Activated T-helper 2 cell treated with anti-CD3 and anti-CD28 coated beads, Interferon-gamma antibody, Interleukin-2, Interleukin-4, amounts not matched to agents 10 μg/mL and 5 μg/mL and 100 μg/mL, durations not matched to agents 14 hours and 24 hours and 36 hours (primary cell): ENCODE measurements around the gene DTNA. TPM values are rescaled to one million over a fixed set of nuclear protein-coding genes. Genes with fewer than 3 reads are reported as not detected.
"Not testable (repeated sequence)": the region's sequence is repeated elsewhere in the genome, so short reads cannot be mapped to it uniquely, and the experiment has no call there.

Experiments used
- DNase-seq: peaks from one replicate; pipeline ENCODE4 v3.0.0; 2021; ENCODE audit warnings: low spot score
- H3K27ac Mint-ChIP-seq: one replicate; pipeline ENCODE4 v1.8.0; 2021; ENCODE audit warnings: mixed read lengths
- H3K27me3 Mint-ChIP-seq: one replicate; pipeline ENCODE4 v1.8.0; 2021; ENCODE audit warnings: low read depth, mixed read lengths
- H3K36me3 Mint-ChIP-seq: one replicate; pipeline ENCODE4 v1.8.0; 2021; ENCODE audit warnings: low read depth, mixed read lengths
- H3K4me1 Mint-ChIP-seq: one replicate; pipeline ENCODE4 v1.8.0; 2021; ENCODE audit warnings: low read depth, mixed read lengths
- H3K4me3 Mint-ChIP-seq: one replicate; pipeline ENCODE4 v1.8.0; 2021; ENCODE audit warnings: low read depth, mild to moderate bottlenecking, moderate library complexity, mixed read lengths
- H3K9me3 Mint-ChIP-seq: one replicate; pipeline ENCODE4 v1.8.0; 2021; ENCODE audit warnings: mixed read lengths
- intact Hi-C: fragments of 100-400 bp; cut with micrococcal nuclease; formaldehyde crosslinking; loops from one replicate; pipeline ENCODE4 v1.15.1; 2023
- total RNA-seq: library from RNA; stranded (reverse); gene quantifications from 2 replicates; pipeline ENCODE4 v1.2.3, GENCODE V29; 2022

The DTNA gene
- total RNA-seq, 1 donor from 2014 or later = 0.73 TPM

DNA sequence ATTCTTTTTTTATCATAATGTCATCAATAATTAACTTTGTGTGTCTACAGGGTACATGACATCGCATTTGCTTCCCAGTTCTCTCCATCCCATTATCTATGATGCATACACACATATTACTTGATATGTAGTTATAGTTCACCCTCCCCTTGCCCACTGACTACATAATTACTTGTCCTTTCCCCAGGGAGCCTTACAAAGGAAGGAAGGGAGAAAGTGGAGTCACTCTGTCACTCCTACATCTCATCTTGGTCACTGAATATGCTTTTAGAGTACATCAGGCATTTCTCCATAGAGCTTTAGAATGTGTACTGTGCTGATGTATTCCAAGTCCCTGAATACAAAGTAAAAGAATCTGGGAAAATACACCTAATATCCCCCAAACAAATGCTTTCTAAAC lies 6.0 kb upstream of the DTNA start:
- H3K27ac Mint-ChIP-seq = no peak overlapping the region
- no peaks in the 10 kb centered on the region for H3K9me3 Mint-ChIP-seq
- intact Hi-C loops = no loop called here
- peaks cover 2% of the 10 kb centered on the region for H3K27me3 Mint-ChIP-seq
- no peaks in the 10 kb centered on the region for H3K4me1 Mint-ChIP-seq
- no peak overlapping the region for H3K4me3 Mint-ChIP-seq
- H3K36me3 Mint-ChIP-seq = no peaks in the 10 kb centered on the region
- DNase-seq = no peak

DNA sequence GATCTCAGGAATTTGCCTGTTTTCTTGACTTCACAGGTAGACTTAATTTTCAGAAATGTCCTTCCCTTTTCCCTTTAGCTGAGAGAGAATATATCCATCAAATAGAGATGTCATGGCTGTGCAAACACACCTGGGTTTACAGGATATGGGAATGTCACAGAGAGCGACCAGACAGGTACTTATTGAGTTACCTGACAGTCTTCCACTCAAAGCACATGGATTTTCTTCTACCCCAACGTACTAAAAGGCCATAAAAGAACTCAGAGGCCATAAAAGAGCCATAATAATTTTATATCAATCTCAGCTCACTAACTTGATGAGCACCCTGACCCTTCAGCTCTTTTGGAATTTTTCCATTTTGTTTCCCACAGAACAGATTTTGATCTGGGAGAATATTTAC lies 5.3 kb upstream of the DTNA start:
- Mint-ChIP-seq H3K4me1 (no peaks in the 10 kb centered on the region), H3K4me3 (no peak overlapping the region), H3K36me3 (no peaks in the 10 kb centered on the region), H3K27me3 (peaks cover 2% of the 10 kb centered on the region), H3K27ac (no peak overlapping the region), H3K9me3 (no peaks in the 10 kb centered on the region)
- intact Hi-C loops = no loop called here
- no peak for DNase-seq

DNA sequence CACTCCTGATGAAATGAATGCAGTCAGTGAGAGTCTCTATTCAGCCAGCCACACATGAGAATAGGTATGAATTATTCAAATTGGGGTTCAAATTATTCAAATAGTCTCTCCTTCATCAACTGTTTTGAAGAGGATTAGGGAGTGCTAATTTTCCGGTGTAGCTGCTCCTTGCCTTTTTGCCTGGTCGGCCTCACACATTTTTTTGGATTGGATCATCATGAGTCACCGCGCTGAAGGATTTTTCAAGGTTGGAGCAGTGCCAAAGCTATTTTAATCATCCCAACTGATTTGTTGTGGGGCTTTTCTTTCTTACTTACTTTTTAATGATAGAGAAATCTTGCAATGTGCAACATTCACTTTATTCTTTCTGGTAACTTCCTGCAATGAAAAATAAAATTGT lies 2.4 kb upstream of the DTNA start:
- intact Hi-C loops = no loop called here
- DNase-seq = no peak
- H3K36me3 Mint-ChIP-seq = no peaks in the 10 kb centered on the region
- no peak overlapping the region for H3K4me3 Mint-ChIP-seq
- H3K27me3 Mint-ChIP-seq = peaks cover 2% of the 10 kb centered on the region
- no peaks in the 10 kb centered on the region for H3K4me1 Mint-ChIP-seq
- no peak overlapping the region for H3K27ac Mint-ChIP-seq
- no peaks in the 10 kb centered on the region for H3K9me3 Mint-ChIP-seq

DNA sequence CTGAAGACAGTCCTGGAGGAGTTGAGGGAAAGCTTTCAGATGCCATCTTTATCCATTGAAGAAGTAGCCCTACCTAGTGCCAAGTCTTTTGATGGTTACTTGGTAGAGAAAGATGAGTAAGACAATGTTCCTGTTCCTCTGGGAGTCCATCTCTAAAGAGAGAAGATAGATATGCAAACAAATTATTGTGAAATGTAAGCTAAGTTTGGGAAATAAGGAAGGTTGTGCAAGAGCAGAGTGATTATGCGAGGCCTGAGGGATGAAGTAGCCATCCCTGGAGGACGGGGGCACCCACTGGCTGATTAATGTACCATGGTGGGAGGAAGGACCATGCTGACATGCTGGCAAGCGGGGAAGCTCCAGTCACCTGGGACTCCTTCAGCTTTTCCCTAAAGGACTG lies 994 bp upstream of the DTNA start:
- intact Hi-C loops = no loop called here
- no peak for DNase-seq
- Mint-ChIP-seq H3K27me3 (peaks cover 2% of the 10 kb centered on the region), H3K27ac (no peak overlapping the region), H3K9me3 (no peaks in the 10 kb centered on the region), H3K4me3 (no peak overlapping the region), H3K4me1 (no peaks in the 10 kb centered on the region), H3K36me3 (no peaks in the 10 kb centered on the region)

DNA sequence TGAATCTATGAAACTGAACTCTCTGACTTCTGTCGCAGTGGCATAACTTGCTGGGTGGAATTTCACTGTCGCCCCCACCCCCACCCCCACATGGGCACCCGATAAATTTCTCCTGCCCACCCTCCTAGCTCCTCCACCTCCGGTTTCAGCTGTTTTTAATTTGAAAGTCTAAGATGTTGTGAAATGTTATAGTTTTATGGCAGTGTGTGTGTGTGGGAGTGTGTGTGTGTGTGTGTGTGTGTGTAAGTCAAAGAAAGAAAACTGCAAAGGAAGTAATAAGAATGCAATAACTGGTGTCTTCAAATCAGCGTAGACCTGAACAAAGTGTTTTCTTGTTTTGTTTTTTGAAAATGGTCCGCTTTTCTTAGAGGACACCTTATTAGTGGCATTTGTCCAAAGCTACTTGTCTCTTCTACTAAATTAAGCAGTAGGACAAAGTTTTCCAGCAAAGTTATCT lies 388 bp downstream of the DTNA start:
- Mint-ChIP-seq H3K36me3 (no peaks in the 10 kb centered on the region), H3K27me3 (no peaks in the 10 kb centered on the region)

DNA sequence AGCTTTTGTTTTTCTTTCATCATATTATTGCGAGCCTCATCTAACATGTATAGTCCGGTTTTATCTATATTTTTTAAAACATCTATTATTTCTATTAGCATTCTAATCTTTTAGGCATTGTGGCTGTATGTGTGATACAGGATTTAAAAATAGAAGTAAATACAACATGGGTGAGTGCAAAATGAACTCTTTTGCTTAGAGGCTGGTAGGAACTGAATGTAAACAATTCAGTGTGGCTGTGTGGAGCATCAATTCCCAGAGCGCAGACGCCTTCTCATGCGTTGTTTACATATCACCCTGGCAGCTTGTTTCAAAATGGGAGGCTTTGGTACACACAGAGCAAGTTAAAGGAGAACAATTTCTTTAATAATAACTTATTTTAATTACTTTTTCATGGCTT lies 836 bp downstream of the DTNA start:
- Mint-ChIP-seq H3K4me1 (no peaks in the 10 kb centered on the region), H3K4me3 (no peak overlapping the region), H3K36me3 (no peaks in the 10 kb centered on the region), H3K9me3 (no peaks in the 10 kb centered on the region), H3K27me3 (no peaks in the 10 kb centered on the region), H3K27ac (no peak overlapping the region)
- DNase-seq = no peak
- intact Hi-C loops = no loop called here

More for the DNA sequence above, 388 bp downstream of the DTNA start:
- Mint-ChIP-seq H3K9me3 (no peaks in the 10 kb centered on the region), H3K4me1 (no peaks in the 10 kb centered on the region), H3K27ac (no peak overlapping the region), H3K4me3 (no peak overlapping the region)
- intact Hi-C loops = no loop called here
- no peak for DNase-seq

DNA sequence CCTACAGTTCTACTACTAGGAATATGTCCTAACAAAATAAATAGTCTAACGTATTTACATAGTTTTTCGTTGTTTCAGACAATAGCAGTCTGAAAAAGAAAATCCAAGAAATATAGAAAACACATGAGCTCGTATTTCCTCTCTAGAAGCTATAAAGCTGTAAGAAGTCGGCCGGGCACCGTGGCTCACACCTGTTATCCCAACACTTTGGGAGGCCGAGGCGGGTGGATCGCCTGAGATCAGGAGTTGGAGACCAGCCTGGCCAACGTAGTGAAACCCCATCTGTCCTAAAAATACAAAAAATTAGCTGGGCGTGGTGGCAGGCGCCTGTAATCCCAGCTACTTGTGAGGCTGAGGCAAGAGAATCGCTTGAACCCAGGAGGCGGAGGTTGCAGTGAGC lies 6.0 kb downstream of the DTNA start:
- intact Hi-C loops, H3K27me3 Mint-ChIP-seq, H3K4me3 Mint-ChIP-seq, H3K9me3 Mint-ChIP-seq, DNase-seq, H3K36me3 Mint-ChIP-seq, H3K4me1 Mint-ChIP-seq, H3K27ac Mint-ChIP-seq: not testable (repeated sequence)

DNA sequence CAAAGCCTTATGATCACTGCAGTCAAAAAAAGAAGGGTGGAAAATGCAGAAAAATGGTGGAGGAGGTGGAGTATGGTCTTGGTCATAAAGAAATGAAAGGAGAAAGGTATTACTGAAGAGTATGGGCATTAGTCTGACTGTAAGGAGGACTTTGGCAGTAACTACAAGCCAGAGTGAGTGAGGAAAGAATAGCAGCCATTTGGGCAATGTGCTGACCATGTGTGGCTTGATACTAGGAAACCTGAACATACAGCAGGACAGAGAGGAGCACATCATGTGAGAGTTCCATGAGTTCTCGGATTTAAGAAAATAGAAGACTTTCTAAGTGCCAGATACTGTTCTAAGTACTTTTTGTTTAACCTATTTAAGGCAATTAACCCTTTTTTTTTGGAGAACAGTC lies 8.5 kb downstream of the DTNA start:
- no peaks in the 10 kb centered on the region for H3K4me1 Mint-ChIP-seq
- H3K9me3 Mint-ChIP-seq = no peaks in the 10 kb centered on the region
- H3K27me3 Mint-ChIP-seq = no peaks in the 10 kb centered on the region
- H3K27ac Mint-ChIP-seq = no peak overlapping the region
- H3K4me3 Mint-ChIP-seq = no peak overlapping the region
- intact Hi-C loops = no loop called here
- H3K36me3 Mint-ChIP-seq = no peaks in the 10 kb centered on the region
- no peak for DNase-seq

DNA sequence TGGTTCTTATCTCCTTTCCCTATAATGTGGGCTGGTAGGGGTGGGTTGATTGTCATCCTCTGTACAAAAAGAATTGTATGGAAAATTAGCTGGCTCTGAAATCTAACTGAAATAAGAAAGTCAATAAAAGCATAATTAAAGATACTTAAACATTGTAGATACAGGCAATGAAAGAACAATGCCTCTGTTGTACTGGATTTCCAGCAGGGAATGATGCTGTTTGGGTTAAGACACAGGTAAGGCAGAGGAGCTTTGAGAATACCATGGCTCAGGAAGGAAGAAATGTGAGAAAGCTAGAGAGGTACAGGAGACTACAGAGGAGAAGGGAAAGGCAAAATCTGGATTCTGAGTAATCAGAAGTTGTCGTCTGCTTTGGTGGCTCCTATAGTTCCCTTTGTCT lies 10.1 kb downstream of the DTNA start:
- no peak overlapping the region for H3K27ac Mint-ChIP-seq
- H3K9me3 Mint-ChIP-seq = no peaks in the 10 kb centered on the region
- DNase-seq = no peak
- H3K36me3 Mint-ChIP-seq = no peaks in the 10 kb centered on the region
- no peaks in the 10 kb centered on the region for H3K4me1 Mint-ChIP-seq
- intact Hi-C loops = no loop called here
- H3K27me3 Mint-ChIP-seq = no peaks in the 10 kb centered on the region
- no peak overlapping the region for H3K4me3 Mint-ChIP-seq

DNA sequence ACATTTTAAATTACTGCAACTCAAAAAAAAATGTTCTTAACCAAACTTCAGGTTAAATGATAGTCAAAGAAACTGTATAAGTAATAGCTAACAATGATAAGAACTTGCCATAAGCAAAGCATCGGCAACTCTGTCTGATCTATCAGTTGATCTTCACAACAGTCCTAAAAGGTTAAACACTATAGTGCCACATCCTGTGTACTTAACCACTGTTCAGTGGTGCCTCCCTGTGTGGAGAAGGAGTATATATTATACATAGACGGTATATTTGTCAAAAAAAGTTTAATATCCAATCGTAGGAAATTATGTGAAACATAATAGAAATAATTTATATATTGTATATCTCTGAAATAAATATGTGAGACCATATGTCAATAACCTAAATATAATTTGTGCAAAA lies 13.0 kb downstream of the DTNA start:
- no peaks in the 10 kb centered on the region for H3K36me3 Mint-ChIP-seq
- no peaks in the 10 kb centered on the region for H3K4me1 Mint-ChIP-seq
- no peak overlapping the region for H3K4me3 Mint-ChIP-seq
- intact Hi-C loops = no loop called here
- H3K27ac Mint-ChIP-seq = no peak overlapping the region
- H3K27me3 Mint-ChIP-seq = no peaks in the 10 kb centered on the region
- no peak for DNase-seq
- no peaks in the 10 kb centered on the region for H3K9me3 Mint-ChIP-seq

DNA sequence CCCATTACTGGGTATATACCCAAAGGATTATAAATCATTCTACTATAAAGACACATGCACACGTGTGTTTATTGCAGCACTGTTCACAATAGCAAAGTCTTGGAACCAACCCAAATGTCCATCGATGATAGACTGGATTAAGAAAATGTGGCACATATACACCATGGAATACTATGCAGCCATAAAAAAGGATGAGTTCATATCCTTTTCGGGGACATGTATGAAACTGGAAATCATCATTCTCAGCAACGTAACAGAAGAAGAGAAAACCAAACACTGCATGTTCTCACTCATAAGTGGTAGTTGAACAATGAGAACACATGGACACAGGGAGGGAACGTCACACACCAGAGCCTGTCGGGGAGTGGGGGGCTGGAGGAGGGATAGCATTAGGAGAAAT lies 15.6 kb downstream of the DTNA start:
- DNase-seq, H3K9me3 Mint-ChIP-seq, H3K27ac Mint-ChIP-seq, H3K27me3 Mint-ChIP-seq, H3K4me3 Mint-ChIP-seq, intact Hi-C loops, H3K36me3 Mint-ChIP-seq, H3K4me1 Mint-ChIP-seq: not testable (repeated sequence)

DNA sequence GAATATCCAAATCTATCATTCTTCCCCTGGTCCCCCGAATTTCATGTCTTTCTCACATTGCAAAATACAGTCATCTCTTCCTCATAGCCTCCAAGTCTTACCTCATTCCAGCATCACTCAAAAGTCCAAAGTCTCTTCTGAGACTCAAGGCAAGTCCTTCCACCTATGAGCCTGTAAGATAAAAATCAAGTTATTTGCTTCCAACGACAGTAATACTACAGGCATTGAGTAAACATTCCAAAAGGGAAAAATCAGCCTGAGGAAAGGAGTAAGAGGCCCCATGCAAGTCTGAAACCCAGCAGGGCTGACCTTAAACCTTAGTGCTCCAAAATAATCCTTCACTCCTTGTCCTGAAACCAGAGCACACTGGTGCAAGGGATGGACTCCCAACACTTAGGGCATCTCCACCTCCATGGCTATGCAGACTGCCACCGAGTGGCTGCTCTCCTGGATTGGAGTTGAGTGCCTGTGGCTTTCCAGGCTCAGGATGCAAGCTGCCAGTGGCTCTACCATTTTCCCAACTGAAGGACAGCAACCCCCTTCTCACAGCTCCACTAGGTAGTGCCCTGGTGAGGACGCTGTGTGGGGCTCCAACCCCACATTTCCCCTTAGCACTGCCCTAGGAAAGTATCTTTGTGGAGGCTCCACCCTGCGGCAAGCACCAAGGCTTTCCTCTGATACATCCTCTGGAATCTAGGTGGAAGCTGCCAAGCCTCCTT lies 16.3 kb downstream of the DTNA start:
- Mint-ChIP-seq H3K36me3 (no peaks in the 10 kb centered on the region), H3K27ac (no peak overlapping the region), H3K4me1 (no peaks in the 10 kb centered on the region), H3K4me3 (no peak overlapping the region), H3K27me3 (peaks cover 2% of the 10 kb centered on the region), H3K9me3 (no peaks in the 10 kb centered on the region)
- DNase-seq = no peak
- intact Hi-C loops = no loop called here

DNA sequence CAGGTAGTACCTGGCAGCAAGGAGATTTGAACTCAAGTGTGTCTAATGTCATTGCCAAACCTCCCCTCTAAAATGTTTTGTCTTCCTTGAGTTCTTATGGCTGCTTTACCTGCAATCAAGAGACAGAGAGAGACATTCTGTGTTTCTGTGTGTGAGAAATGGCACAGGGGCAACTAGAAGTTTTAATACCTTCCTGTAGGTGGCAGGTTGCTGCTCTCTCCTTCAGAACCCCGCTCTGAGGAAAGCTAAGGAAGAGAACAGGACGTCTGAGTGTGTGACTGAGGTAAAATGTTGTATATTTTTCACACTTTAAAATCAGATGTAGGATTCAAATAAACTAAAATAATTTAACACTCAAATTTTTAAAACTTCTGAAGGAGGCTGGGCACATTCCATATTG lies 19.2 kb downstream of the DTNA start:
- DNase-seq = no peak
- Mint-ChIP-seq H3K27me3 (peaks cover 2% of the 10 kb centered on the region), H3K4me3 (no peak overlapping the region), H3K27ac (no peak overlapping the region), H3K9me3 (no peaks in the 10 kb centered on the region), H3K36me3 (no peaks in the 10 kb centered on the region), H3K4me1 (no peaks in the 10 kb centered on the region)
- intact Hi-C loops = no loop called here
